Stimulated activated CD8-positive, alpha-beta memory T cell treated with anti-CD3 and anti-CD28 coated beads, Interleukin-12 subunit alpha, Interleukin-12 subunit beta, amount 100 ng/mL, for 1 hour (primary cell): Measurements from ENCODE around the gene NPW.

Experiments
- DNase-seq: peaks from one replicate; pipeline ENCODE4 v3.0.0-alpha.2; 2020; ENCODE audit warnings: low read depth

Gene NPW

GRCh38 chr16:2054543-2055245 lies 35.1 kb downstream of the NPW start:
- DNase-seq: no peak

GRCh38 chr16:2056077-2056476 lies 36.5 kb downstream of the NPW start:
- no peak for DNase-seq

GRCh38 chr16:2056681-2057407 lies 37.3 kb downstream of the NPW start:
- no peak for DNase-seq

GRCh38 chr16:2057438-2057837 lies 37.9 kb downstream of the NPW start:
- DNase-seq: no peak

- no peak for DNase-seq
Observed at GRCh38 chr16:2058420-2058819, 38.8 kb downstream of the NPW start.

- no peak for DNase-seq
Observed at GRCh38 chr16:2058872-2059271, 39.3 kb downstream of the NPW start.

- DNase-seq: no peak
Observed at GRCh38 chr16:2060346-2060745, 40.8 kb downstream of the NPW start.

- DNase-seq: no peak
Observed at GRCh38 chr16:2061023-2061422, 41.4 kb downstream of the NPW start.

GRCh38 chr16:2061526-2061925 lies 41.9 kb downstream of the NPW start:
- no peak for DNase-seq

GRCh38 chr16:2062801-2063200 lies 43.2 kb downstream of the NPW start:
- no peak for DNase-seq

- DNase-seq: no peak
Observed at GRCh38 chr16:2063861-2064260, 44.3 kb downstream of the NPW start.

- DNase-seq: no peak
Observed at GRCh38 chr16:2064368-2064945, 44.9 kb downstream of the NPW start.

- DNase-seq: no peak
Observed at GRCh38 chr16:2066139-2066538, 46.6 kb downstream of the NPW start.
